Measurements from ENCODE around the gene ZNG1B.
"Not testable (repeated sequence)": the region's sequence is repeated elsewhere in the genome, so short reads cannot be mapped to it uniquely, and the experiment has no call there.

ZNG1B gene
- total RNA-seq = 13.1 to 24.0 (median 17.8) reads per million in 4 donors

DNA sequence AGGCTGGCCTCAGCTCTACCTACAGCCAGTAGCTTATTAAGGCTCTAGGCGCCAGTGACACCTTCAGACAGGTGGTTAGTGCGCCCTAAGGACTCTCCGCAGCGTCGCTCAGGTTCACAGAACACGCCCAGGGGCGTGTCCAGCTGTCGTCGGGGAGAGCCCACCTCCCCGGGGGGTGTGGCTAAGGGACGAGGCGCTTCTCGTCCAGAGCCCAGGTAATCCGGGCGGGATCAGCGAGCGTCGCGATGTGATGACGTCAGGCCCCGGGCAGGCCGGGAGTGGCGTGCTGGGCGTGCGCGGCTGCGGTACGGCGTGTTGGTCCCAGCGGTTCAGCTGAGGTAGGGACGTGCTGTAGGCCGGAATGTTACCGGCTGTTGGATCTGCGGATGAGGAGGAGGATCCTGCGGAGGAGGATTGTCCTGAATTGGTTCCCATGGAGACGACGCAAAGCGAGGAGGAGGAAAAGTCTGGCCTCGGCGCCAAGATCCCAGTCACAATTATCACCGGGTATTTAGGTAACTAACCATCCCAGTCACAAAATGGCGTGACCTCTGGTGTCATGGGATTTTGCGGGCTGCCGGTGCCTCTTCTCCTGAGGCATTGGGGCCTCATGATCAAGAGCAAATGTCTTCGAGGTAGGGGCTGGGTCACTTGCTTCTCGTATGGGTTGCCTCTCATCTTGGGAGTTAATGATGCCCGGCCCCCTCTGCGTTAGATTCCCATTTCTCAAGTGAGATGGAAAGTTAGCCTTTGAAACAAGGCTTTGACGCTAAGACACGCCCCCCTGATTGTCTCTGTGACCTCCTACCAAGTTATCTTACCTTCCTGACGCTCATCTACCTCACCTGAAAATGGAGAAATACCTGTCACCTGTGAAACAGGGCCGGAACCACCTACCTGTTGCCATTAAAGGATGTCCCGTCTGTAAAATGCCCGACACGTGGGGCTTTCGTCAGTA lies at the start of gene ZNG1B:
Gene ZNG1B, plus strand, starts transcription at position 184 of the 958 bp plus-strand sequence. Its CDS starts 178 bp downstream, at position 362.
- DNase-seq = peak in 4 of 5 donors; percentile 71 to 79 (median 74)

DNA sequence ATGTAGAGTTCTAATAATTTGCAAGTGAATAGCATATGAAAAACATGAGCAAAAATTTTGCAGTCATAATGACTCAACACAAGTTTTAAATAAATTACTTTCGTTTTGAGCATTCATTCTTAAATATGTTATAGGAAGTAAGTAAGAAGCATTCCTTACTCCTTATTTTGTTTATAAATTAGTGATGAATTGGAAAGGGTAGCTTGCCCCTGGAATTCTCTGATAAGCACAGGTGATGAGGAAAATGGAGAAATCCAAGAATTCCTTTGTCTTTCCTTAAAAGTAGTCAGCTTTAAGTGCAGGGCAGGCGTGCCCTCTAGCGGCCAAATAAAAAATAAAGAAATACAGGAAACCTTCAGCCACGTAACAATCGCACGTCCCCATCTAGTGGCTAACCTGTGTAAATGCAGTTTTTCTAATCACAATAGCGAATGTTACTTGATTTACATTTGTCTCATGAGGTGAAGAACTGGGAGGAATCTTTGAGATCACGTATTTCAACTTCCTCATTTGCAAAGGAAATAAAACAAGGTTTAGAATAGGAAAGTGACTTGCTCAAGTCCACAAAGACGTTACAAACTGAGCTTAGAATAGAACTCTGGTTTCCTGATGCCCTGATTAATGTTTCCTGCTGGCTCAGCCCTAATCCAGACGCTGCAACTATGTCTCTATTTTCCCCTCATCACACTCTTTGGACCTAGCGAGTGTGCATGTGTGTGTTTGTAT lies 47.2 kb upstream of the ZNG1B start:
- DNase-seq = peak in 4 of 5 donors; percentile 37 to 83 (median 55)

DNA sequence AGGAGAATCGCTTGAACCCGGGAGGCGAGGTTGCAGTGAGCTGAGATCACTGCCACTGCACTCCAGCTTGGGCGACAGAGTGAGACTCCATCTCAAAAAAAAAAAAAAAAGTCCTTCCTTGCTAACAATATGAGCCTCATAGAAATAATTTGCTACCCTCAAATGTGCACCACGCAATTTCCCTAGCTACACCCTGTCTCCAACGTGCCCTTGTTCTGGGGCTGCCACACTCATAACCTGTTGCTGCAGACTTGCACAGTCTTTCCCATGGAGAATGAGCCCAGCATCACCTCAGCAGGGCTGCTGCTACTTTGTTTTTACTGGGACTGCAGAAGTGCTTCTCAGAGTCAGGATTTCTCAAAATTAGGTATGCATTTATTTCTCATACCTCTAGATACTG lies 46.4 kb upstream of the ZNG1B start:
- DNase-seq = no peak

DNA sequence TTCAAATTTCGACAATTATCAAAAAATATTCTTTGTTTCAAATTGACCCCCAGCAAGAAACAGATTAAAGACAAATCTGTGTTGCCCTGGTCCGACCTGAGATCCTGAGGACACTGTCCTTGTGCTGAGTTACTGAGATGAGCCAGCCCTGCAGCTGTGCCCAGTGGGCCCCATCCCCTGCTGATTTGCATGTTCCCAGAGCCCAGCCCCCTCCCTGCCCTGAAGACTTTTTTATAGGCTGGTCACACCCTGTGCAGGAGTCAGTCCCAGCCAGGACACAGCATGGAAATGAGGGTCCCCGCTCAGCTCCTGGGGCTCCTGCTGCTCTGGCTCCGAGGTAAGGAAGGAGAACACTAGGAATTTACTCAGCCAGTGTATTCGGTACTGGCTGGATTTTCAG lies 31.4 kb upstream of the ZNG1B start:
- DNase-seq = no peak

- no peak for DNase-seq
These were observed 29.9 kb upstream of the ZNG1B start for GRCh38 chr2:113407446-113408099.

DNA sequence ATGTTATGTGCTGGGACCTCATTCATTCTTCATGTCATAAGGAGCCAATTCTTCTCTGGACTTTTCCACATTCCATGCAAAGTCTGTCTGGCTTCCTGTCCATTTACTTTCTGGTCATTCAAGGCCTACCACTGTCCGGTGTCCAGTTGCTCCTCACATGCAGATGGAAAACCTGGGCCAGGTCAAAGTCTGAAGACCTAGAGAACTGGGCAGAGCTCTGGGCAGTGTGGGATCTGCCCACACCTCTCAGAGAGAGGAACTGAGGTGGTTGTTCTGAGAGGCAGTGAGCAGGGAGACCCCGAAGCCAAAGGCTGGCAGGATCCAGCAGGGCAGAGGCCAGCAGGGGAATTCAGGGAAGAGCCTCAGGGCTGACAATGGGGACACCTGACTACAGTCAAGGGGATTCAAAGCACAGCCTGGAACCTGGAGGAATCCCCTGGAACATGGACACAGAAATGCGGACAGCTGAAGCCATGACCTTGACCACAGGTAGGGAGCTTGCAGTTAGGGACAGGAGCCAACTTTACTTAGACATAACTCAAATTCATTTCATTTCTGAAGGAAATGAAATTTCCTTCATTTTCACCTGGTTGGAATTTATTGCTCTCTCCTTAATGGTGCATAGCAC lies 25.7 kb upstream of the ZNG1B start:
- DNase-seq = not testable (repeated sequence)

DNA sequence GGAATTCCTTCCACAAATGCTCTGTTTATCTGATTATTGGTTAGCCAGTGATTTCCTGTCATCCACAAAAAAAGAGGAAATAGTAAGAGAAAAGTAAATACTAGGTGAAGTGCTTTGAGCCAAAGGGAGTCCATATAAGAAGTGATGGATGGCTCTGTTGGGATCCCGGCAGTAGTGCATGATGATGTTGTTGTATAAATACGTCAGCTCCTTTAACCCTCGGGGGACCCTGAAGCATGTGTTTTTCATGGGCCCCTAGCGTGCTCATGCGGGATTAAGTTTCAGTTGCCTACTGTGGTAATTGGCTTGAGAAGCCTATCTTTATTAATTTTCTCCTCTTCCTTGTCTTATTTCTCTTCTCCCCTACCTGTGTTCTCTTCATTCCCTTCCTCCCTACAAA lies 24.7 kb upstream of the ZNG1B start:
- DNase-seq = not testable (repeated sequence)

- peak in 1 of 5 donors; percentile 33 for DNase-seq
These were observed 5.7 kb upstream of the ZNG1B start for GRCh38 chr2:113431773-113432172.

DNA sequence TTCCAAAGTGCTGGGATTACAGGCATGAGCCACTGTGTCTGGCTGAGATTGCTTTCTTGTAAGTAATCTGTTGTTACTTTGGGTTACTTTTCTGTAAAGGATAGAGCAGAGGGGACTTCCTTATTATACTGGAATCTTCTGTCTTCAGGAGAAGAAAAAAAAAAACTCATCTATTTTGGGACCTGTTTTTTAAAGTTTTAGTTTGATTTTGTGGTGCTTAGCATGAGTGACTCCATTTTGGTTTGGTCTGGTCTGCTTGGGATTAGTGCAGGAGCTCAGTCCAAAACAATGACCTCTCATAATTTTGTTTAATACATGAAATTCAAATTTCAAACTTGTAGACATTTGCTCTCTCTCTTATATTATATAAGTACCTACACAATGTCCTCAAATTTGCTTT lies 4.0 kb upstream of the ZNG1B start:
- DNase-seq = not testable (repeated sequence)

- not testable (repeated sequence) for DNase-seq
These were observed 28.3 kb downstream of the ZNG1B start for GRCh38 chr2:113465770-113466169.

GRCh38 chr2:113476688-113477368 lies 39.3 kb downstream of the ZNG1B start:
- not testable (repeated sequence) for DNase-seq

DNA sequence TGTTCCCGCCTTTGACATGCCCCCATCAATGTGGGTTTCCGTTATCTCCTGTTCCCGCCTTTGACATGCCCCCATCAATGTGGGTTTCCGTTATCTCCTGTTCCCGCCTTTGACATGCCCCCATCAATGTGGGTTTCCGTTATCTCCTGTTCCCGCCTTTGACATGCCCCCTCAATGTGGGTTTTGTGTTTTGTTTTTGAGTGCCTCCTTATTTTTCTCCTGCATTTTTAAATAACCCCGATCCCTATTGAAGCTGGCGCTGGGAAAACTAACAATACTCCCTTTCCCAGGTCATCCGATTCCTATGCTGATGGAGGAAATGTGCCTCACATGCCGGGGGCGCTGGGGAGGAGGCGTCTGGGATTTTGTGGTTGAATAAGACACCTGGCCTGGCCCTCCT lies 59.0 kb downstream of the ZNG1B start:
- DNase-seq = not testable (repeated sequence)

- DNase-seq = not testable (repeated sequence)
These were observed 60.9 kb downstream of the ZNG1B start, which contains the start of gene FOXD4L1 for GRCh38 chr2:113498365-113498764. TSS of gene FOXD4L1 (plus strand) at chr2:113498665. CDS start at chr2:113499257, 592 bp downstream.

DNA sequence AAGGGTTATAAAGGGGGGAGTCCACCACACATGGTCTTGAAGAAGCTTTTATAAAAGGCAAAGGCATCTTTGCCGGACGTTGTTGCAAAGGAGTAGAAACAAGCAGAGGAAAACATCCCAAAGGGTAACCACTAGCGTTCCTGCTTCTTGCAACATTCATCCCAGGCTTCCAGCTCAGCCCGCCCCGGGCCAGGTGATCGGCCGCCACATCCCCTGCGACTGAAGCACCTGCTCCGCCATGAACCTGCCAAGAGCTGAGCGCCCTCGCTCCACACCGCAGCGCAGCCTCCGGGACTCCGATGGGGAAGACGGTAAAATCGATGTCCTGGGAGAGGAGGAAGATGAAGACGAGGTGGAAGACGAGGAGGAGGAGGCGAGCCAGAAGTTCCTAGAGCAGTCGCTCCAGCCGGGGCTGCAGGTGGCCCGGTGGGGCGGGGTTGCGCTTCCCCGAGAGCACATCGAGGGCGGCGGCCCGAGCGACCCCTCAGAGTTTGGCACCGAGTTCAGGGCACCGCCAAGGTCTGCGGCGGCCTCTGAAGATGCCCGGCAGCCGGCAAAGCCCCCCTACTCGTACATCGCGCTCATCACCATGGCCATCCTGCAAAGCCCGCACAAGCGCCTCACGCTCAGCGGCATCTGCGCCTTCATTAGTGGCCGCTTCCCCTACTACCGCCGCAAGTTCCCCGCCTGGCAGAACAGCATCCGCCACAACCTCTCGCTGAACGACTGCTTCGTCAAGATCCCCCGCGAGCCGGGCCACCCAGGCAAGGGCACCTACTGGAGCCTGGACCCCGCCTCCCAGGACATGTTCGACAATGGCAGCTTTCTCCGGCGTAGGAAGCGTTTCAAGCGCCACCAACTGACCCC lies 61.8 kb downstream of the ZNG1B start:
- DNase-seq = not testable (repeated sequence)

DNA sequence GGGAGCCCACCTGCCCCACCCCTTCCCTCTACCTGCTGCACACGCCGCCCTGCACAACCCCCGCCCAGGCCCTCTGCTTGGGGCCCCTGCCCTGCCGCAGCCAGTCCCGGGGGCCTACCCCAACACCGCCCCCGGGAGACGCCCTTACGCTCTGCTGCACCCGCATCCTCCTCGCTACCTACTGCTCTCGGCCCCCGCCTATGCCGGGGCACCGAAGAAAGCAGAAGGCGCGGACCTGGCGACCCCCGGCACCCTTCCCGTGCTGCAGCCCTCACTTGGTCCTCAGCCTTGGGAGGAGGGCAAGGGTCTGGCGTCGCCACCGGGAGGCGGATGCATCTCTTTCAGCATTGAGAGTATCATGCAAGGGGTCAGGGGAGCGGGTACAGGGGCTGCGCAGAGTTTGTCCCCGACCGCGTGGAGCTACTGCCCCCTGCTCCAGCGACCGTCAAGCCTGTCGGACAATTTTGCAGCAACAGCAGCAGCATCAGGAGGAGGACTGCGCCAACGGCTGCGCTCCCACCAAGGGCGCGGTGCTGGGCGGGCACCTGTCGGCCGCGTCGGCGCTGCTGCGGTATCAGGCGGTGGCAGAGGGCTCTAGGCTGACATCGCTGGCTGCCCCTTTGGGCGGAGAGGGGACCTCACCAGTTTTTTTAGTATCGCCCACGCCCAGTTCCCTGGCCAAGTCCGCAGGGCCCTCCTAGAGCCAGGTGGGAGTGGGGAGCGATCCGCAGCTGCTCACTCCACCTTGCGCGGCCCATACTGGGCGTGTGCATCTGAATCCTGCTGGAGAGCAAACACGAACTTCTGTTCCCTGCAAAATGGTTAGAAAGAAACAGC lies 62.6 kb downstream of the ZNG1B start:
- DNase-seq = not testable (repeated sequence)

DNA sequence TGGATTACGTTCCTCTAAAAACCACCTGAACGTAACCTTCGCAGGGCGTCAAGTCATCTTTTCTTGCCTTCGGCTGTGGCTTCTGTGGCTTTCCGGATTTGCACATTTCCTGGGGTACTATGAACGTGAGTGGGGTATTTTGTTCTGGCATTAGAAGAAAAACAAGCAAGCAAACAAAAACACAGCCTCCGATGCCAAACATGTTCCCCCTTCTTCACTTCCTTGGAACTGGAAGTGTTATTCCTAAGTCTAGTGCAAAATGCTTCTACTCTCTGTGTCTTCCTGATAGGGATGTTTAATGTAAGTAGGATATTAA lies 63.2 kb downstream of the ZNG1B start:
- DNase-seq = peak in 1 of 5 donors; percentile 23

DNA sequence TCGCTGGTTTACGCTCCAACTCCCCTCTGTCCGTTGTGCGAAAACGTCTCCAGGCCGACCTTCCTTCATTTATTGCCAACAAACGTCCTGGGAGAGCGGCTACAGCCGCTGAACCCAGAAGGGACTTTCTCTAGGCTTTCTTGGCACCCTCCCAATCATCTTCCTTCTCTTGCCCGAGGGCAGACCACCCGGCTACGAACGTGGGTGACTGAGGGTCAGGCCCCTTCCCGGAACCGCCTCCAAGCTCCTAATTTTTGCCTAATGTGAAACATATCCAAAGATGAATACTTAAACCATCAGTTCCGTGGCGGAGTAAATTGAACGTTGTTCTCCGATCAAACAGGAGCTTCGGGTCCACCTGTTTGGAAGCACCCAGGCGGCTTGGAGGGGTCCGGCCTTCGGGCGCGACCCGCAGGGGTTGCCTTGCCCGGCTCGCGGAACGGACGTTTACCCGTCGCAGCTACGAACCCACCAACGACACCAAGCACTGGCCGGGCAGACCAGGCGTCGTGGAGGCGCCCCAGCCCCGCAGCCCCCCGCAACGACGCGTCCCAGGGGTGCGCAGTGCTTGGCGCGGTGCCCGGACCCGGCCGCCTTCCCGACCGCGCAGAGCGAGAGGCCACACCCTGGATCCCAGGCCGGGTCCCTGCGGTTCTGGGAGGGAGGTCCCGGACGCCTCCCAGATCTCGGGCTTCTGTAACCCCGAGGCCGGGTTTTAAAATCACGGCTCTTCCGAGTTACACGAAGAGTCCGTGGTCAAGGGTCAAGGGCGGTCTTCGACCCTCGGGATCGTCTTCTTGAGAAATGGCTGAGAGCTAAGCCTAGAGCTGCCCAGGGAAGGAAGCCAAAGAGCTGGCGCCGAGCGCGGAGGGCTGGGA lies 65.0 kb downstream of the ZNG1B start:
- DNase-seq = not testable (repeated sequence)
